Measurements from ENCODE around the gene SLCO4A1. TPM values are rescaled to one million over a fixed set of nuclear protein-coding genes. Genes with fewer than 3 reads are reported as not detected.

The SLCO4A1 gene
- total and polyA plus RNA-seq, 9 of the 15 experiments (the other 6 are each of a cell fraction or from before 2014, with no cell fraction given), result 1.6 to 21.9 (median 12.8) TPM

- 0 out of 2 replicates have a peak, but pooled peaks have one; percentile 30 for TF ChIP-seq ZNF511 (CRISPR knock-in tag; IDR thresholded peaks at IDR 0.05)
- no peak for TF ChIP-seq WHSC1 (IDR thresholded peaks at IDR 0.05; ENCODE audit: low read length)
- TF ChIP-seq POLR2B (IDR thresholded peaks at IDR 0.05; ENCODE audit: low read depth, partially characterized antibody), result peak; percentile 52
- TF ChIP-seq HBP1 (CRISPR knock-in tag; IDR thresholded peaks at IDR 0.05), result no peak
- TF ChIP-seq TAF1 (IDR thresholded peaks at IDR 0.05; ENCODE audit: control insufficient read depth, extremely low read depth, insufficient read depth, low read length, severe bottlenecking), result peak; percentile 61
- no peak for TF ChIP-seq TSC22D4 (tag; IDR thresholded peaks at IDR 0.05)
- TF ChIP-seq ETV6 (IDR thresholded peaks at IDR 0.05; ENCODE audit: borderline replicate concordance in 1 of 2, low read depth in 2 of 2, low read length in 1 of 2), result no peak
- no peak for TF ChIP-seq ETV6 (CRISPR knock-in tag; IDR thresholded peaks at IDR 0.05; ENCODE audit: borderline replicate concordance)
- TF ChIP-seq SOX6 (IDR thresholded peaks at IDR 0.05), result no peak
- TF ChIP-seq MIER1 (IDR thresholded peaks at IDR 0.05; ENCODE audit: low read depth), result no peak
- no peak for TF ChIP-seq ZNF316 (IDR thresholded peaks at IDR 0.05)
- TF ChIP-seq TSHZ1 (CRISPR knock-in tag; IDR thresholded peaks at IDR 0.05), result no peak
- TF ChIP-seq ZBTB43 (CRISPR knock-in tag; IDR thresholded peaks at IDR 0.05), result 0 out of 2 replicates have a peak, but pooled peaks have one; percentile 27
- no peak for TF ChIP-seq ID3 (CRISPR knock-in tag; IDR thresholded peaks at IDR 0.05)
- peak; percentile 1; the same call in 1 of the 2 replicates for TF ChIP-seq ID3 (tag; IDR thresholded peaks at IDR 0.05)
Observed at GRCh38 chr20:62642051-62642665, at the start of gene SLCO4A1 (continued).

Measured in K562 (cell line).